ELR (cell line): Measurements from ENCODE around the gene SLC25A28.
"Not testable (repeated sequence)": the region's sequence is repeated elsewhere in the genome, so short reads cannot be mapped to it uniquely, and the experiment has no call there.

Source experiments
- DNase-seq: peaks from one replicate; pipeline ENCODE4 v3.0.0-alpha.2; 2015; ENCODE audit warnings: low read depth

Gene SLC25A28

GRCh38 chr10:99628923-99629624 lies 8.8 kb upstream of the SLC25A28 start:
- no peak for DNase-seq

DNA sequence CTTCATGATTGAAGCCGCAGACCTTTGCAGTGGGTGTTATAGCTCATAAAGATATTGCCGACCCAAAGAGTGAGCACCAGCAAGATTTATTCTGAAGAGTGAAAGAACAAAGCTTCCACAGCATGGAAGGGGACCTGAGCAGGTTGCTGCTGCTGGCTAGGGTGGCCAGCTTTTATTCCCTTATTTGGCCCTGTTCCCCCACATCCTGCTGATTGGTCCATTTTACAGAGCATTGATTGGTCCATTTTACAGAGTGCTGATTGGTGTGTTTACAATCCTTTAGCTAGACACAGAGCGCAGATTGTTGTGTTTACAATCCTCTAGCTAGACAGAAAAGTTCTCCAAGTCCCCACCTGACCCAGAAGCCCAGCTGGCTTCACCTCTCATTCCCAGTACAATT lies 4.9 kb upstream of the SLC25A28 start:
- DNase-seq, result not testable (repeated sequence)

GRCh38 chr10:99623919-99624318 lies 3.7 kb upstream of the SLC25A28 start:
- DNase-seq, result no peak

DNA sequence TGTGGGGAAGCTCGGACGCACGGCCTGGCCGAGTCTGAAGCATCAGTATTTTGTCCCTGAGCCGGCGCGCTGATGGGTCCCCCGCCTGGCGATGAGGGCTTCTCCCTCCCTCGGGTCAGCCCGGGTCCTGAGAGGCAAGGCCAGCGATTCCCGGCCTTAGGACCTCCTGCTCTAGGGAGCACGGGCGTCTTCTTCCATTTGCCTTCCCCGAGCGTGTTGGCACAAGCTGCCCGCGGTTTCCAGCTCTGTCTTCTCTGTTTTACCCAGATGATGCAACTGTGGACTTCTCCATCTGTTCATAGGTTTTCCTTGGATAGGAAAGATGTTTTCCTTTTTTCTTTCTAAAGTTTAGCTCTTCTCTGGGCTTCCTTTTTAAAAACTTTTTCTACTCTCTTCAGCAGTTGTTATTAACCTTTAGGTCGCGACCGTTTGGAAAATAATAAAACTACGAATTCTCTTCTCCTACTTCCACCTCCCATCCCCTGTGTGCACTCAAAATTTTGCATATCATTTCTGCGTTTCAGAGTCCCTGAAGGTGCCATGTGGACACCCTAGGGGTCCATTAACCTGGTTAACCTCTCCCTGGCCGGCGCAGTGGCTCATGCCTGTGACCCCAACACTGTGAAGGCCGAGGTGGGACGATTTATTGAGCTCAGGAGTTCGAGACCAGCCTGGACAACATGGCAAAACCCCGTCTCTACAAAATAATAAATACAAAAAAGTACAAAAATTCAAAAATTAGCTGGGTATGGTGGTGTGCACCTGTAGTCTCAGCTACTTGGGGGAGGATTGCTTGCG lies 1.4 kb upstream of the SLC25A28 start:
- no peak for DNase-seq

DNA sequence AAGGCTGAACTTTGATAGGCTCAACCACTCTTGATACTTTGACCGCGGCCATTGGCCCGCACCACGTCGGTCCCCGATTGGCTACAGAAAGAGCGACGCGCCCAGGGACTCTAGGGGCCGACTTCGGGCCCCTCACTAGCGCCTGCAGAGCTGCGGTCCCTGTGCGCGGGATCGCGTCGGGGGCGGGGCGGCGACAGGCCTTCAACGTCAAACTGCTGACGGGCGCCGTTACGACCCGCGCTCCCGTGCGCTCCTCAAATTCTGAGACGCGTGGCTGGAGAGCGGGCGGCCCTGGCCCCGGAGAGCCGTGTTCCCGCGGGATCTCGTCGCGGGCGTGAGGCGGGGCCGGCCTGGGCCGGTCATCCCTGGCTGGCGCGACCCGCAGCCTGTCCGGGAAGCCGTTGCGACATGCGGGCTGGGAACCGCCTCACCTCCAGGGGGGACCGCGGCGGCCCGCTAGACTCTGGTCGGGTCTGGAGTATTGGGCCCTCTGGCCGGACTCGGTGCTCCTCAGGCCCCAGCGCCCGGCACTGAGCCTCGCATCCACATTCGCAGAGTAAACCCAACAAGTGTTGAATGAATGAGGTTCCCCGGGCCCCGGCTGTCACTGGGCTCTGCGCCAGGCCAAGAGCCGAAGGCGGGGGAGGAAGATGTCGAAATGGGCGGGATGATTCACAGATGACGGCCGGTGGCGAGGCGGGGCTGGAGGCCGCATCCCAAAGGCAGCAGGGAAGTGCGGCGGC lies 643 bp upstream of the SLC25A28 start:
- DNase-seq, result peak; percentile 95

- DNase-seq, result peak; percentile 34
These were observed 994 bp downstream of the SLC25A28 start for GRCh38 chr10:99619090-99619800.

DNA sequence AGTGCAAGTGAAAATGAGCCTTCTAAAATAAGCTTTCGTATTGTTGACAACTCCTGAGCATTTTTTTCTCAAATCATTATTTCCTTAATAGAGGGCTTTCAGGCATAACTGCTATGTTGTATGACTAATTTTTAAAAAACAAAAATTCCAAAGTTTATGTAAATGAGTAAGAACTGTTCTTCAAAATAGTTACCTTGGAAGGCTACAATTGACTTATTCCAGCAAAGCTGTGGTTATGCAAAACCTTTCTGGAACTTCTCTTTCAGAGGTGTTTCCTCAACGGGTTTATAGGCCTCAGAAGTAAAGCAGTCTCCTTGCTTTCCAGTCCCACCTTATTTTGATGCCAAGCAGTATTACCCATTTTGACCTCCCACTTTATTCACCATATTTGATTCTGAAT lies 2.5 kb downstream of the SLC25A28 start:
- DNase-seq, result no peak

- no peak for DNase-seq
These were observed 4.8 kb downstream of the SLC25A28 start for GRCh38 chr10:99615426-99615825.

GRCh38 chr10:99612167-99612831 lies 7.9 kb downstream of the SLC25A28 start:
- peak; percentile 77 for DNase-seq

DNA sequence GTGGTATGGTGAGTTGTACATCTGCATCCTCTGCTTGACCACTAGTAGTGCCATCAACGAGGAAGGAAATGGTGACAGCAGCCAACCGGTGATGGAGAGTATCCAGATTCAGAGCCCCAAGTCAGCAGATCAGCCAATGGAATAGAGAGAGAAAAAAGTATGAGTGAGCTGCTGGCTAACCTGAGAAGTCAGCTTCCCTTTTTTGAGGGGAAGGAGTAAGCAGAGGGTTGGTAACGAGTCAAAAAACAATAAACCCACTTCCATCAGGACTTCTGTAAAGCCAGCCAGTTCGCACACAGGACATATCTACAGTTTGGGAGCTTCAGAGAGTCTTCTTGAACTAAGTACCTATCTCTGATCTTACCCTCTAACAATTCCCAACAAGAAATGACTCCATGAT lies 8.9 kb downstream of the SLC25A28 start:
- no peak for DNase-seq

DNA sequence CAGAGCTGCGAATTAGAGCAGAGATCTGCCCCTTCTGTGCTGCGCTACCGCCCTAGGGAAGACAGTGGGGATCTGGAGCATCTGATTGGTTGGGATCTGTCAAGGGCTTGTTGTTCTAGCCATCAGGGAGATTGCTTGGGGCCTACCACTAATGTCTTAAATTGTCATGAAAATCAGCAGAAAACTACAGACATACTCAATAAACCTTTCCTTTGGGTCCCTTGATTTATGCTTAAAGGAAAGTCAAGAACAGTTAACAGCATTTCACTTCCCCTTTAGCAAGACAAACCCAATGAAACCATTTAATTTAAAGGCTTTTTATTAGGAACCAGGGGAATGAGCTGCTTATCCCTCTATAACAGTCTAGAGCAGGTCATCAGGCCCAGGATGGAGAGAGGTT lies 10.0 kb downstream of the SLC25A28 start:
- DNase-seq, result no peak

- no peak for DNase-seq
These were observed 11.1 kb downstream of the SLC25A28 start for GRCh38 chr10:99609186-99609585.

DNA sequence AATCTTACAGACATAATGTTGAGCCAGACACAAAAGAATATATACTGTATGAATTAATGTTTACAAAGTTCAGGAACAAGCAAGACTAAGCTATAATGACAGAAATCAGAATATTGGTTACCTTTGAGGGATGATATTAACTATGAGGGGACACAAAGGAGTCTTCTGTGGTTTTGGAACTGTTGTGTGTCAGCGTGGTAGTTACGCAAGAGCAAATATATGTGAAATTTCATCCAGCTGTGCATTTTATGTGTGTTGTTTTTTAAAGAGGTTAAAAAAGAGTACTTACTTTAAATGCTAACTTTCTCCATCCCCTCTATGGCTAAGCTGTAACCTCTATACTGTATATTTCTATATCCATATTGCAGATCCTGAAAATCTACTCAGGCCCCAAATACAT lies 14.9 kb downstream of the SLC25A28 start:
- DNase-seq, result no peak

GRCh38 chr10:99604862-99605261 lies 15.4 kb downstream of the SLC25A28 start:
- no peak for DNase-seq

DNA sequence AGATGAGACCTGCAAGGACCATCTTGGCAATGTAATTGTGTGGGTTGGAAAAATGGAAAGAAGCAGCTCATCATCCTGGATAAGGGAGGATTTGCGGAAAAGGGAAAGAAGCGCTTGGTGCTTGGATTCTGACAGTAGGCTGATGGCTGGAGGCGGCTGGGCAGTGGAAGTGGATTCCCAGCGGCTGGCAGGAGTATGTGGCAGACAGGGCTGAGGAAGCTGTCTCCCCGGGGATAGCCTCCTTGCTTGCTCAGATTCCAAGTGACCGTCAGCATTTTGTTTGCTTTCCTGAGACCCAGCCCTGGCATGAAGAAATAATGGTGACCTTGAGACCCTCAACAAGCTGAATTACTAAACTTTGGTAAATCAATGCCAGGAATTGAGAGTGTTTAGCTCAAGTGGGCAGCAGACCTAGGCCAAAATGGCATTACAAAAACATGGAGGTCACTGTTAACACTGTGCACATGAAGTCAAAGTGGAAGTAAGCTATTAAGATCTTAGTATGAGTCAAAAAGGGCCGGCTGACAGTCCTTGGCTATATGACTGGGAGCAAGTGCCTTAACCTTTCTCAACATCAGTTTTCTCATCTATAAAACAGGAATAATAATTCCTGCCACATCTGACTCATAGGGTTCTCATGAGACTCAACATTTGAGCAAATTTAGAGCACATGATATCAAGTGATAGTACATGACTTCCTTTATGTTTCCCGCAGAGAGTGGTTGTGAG lies 21.3 kb downstream of the SLC25A28 start:
- DNase-seq, result peak; percentile 25

DNA sequence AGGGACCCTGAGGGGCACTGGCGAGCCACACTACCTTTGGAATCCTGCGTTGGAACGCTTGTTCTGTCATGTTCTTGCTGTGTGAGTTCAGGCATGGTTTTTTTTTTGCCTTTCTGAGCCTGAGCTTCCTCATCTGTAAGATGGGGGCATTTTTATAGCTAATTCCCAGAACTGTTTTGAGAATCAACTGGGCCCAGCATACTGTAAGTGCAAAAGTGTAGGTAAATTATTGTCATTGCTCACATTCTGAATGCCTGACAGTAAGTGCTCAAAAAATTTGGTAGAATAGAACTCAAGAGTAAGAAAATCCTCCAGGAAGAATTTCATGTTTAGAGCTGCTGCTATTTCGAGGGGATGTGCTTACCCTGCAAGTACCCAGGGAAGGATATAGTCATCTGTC lies 22.2 kb downstream of the SLC25A28 start:
- DNase-seq, result no peak

- DNase-seq, result not testable (repeated sequence)
These were observed 23.5 kb downstream of the SLC25A28 start for GRCh38 chr10:99596708-99597107.

GRCh38 chr10:99595770-99596465 lies 24.3 kb downstream of the SLC25A28 start:
- DNase-seq, result no peak

- DNase-seq, result no peak
These were observed 25.0 kb downstream of the SLC25A28 start for GRCh38 chr10:99595236-99595635.

DNA sequence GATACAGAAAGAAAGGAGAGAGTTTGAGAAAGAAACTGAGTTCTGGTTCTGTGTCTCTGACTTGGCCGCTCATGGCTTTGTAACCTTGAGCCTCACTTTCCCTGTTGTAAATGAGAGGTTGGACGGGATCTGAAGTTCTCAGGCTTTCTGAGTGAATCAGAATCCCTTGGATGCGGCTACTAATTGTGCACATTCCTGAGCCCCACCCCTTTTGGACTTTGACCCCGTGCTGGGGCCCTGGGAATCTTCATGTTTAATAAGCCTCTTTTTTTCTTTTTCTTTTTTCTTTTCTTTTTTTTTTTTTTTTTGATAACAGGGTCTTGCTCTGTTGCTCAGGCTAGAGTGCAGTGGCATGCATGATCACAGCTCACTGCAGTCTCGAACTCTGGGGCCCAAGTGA lies 26.9 kb downstream of the SLC25A28 start:
- peak; percentile 6 for DNase-seq
